Measurements from ENCODE around the gene TRIM44. TPM values are rescaled to one million over a fixed set of nuclear protein-coding genes. Genes with fewer than 3 reads are reported as not detected.

TRIM44 gene
- total RNA-seq (2021; ENCODE audit: unreplicated experiment) = 33.4 TPM
- polyA plus RNA-seq (2012) = 27.1 and 29.4 TPM in 2 replicates
- Bru-seq, nascent RNA = percentile 79 among the genes with signal in this experiment
- percentile 80 among the genes with signal in this experiment for BruChase-seq, experiment 1, labeled RNA remaining after a 6-hour chase
- BruChase-seq, experiment 2, labeled RNA remaining after a 2-hour chase = percentile 76 among the genes with signal in this experiment
- long read RNA-seq, full-length matches to known transcripts = 57 of 69 reads
- long read RNA-seq, partial matches to known transcripts = 4 of 69 reads
- long read RNA-seq, other reads (novel, unspliced or antisense) = 8 of 69 reads

- Histone ChIP-seq H3K9me2 (ENCODE audit: insufficient read depth) (no peaks in the 10 kb centered on the region), H3K9ac (ENCODE audit: low read length) (peak within 1 kb of the TSS; percentile 66), H3K36me3 (ENCODE audit: control insufficient read depth in 1 of 2, insufficient read depth in 2 of 2, low read length in 2 of 2) (peaks cover 0 to 3% of the 10 kb centered on the region in 2 experiments; a peak in 1 of 4 replicates), H3K4me2 (ENCODE audit: low read length) (peak within 1 kb of the TSS; percentile 98), H3K79me2 (ENCODE audit: insufficient read depth, low read length) (peaks cover 32% of the 10 kb centered on the region), H2AFZ (ENCODE audit: low read depth, low read length, poor library complexity, severe bottlenecking) (peak within 1 kb of the TSS; percentile 87), H3K27ac (ENCODE audit: low read depth, low read length) (peak within 1 kb of the TSS; percentile 81), H3K4me3 (replicated peaks in 1 of 2; ENCODE audit: low read depth in 1 of 2, low read length in 2 of 2) (peak within 1 kb of the TSS; percentile 49 to 71), H3K9me3 (ENCODE audit: control insufficient read depth in 1 of 2, insufficient read depth in 1 of 2, low read depth in 1 of 2, low read length in 2 of 2) (peaks cover 0 to 8% of the 10 kb centered on the region in 2 experiments; a peak in 1 of 4 replicates), H4K20me1 (ENCODE audit: insufficient read depth) (no peaks in the 10 kb centered on the region), H3K4me1 (ENCODE audit: control insufficient read depth in 1 of 2, insufficient read depth in 2 of 2, low read length in 2 of 2) (peaks cover 6 to 24% of the 10 kb centered on the region in 2 experiments; a peak in 3 of 4 replicates), H3K27me3 (ENCODE audit: insufficient read depth, low read length) (no peaks in the 10 kb centered on the region)
- ChIA-PET CTCF (interaction anchor here (1.0 kb wide), 1 partner anchor 159 kb away, joined by 7 read pairs; no protein-coding TSS in a partner anchor), POLR2A (no interaction called here), RAD21 (ENCODE audit: low non-redundant PET in 1 of 2, low total read pairs in 2 of 2, uncharacterized antibody in 2 of 2, unreplicated experiment in 2 of 2) (no interaction called here)
- peak; percentile 85 for ATAC-seq
- BruUV-seq (replicated peaks) = no TSS peak
- intact Hi-C loops (cut with micrococcal nuclease) = loop anchor here (2.0 kb wide), 1 partner anchor 44 kb away; the partner anchor contains the start of gene FJX1
- DNase-seq (ENCODE audit: low read depth, low spot score) = peak; percentile 37
- TF ChIP-seq ZFX (IDR thresholded peaks at IDR 0.05) = peak; percentile 98
- TF ChIP-seq CBX3 (IDR thresholded peaks at IDR 0.05; ENCODE audit: low read depth) = peak; percentile 89
- TF ChIP-seq FOSL1 (IDR thresholded peaks at IDR 0.05; ENCODE audit: low read depth) = no peak
- no peak for TF ChIP-seq TCF7L2 (IDR thresholded peaks at IDR 0.05; ENCODE audit: borderline replicate concordance, extremely low read depth, insufficient read depth, insufficient read length)
- TF ChIP-seq EGR1 (IDR thresholded peaks at IDR 0.05; ENCODE audit: low read depth) = no peak; the same call in 1 of the 2 replicates
- TF ChIP-seq, protein P1, sequence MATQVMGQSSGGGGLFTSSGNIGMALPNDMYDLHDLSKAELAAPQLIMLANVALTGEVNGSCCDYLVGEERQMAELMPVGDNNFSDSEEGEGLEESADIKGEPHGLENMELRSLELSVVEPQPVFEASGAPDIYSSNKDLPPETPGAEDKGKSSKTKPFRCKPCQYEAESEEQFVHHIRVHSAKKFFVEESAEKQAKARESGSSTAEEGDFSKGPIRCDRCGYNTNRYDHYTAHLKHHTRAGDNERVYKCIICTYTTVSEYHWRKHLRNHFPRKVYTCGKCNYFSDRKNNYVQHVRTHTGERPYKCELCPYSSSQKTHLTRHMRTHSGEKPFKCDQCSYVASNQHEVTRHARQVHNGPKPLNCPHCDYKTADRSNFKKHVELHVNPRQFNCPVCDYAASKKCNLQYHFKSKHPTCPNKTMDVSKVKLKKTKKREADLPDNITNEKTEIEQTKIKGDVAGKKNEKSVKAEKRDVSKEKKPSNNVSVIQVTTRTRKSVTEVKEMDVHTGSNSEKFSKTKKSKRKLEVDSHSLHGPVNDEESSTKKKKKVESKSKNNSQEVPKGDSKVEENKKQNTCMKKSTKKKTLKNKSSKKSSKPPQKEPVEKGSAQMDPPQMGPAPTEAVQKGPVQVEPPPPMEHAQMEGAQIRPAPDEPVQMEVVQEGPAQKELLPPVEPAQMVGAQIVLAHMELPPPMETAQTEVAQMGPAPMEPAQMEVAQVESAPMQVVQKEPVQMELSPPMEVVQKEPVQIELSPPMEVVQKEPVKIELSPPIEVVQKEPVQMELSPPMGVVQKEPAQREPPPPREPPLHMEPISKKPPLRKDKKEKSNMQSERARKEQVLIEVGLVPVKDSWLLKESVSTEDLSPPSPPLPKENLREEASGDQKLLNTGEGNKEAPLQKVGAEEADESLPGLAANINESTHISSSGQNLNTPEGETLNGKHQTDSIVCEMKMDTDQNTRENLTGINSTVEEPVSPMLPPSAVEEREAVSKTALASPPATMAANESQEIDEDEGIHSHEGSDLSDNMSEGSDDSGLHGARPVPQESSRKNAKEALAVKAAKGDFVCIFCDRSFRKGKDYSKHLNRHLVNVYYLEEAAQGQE (IDR thresholded peaks at IDR 0.05; ENCODE audit: low read depth) = no peak
- no peak for TF ChIP-seq CEBPB (IDR thresholded peaks at IDR 0.05; ENCODE audit: low read depth)
- no peak for TF ChIP-seq EZH2phosphoT487 (IDR thresholded peaks at IDR 0.05; ENCODE audit: borderline replicate concordance)
- no peak for TF ChIP-seq ELF1 (IDR thresholded peaks at IDR 0.05; ENCODE audit: borderline replicate concordance, low read depth)
- TF ChIP-seq ZBTB33 (IDR thresholded peaks at IDR 0.05; ENCODE audit: extremely low read depth, insufficient replicate concordance, low read length) = no peak
- peak; percentile 68 for TF ChIP-seq POLR2AphosphoS5 (IDR thresholded peaks at IDR 0.05; ENCODE audit: low read depth, low read length)
- TF ChIP-seq YY1 (IDR thresholded peaks at IDR 0.05; ENCODE audit: extremely low read depth, insufficient replicate concordance, low read depth, low read length) = no peak
- no peak for TF ChIP-seq SIN3A (IDR thresholded peaks at IDR 0.05; ENCODE audit: low read depth)
- TF ChIP-seq ZNF274 (IDR thresholded peaks at IDR 0.05; ENCODE audit: low read depth, low read length) = no peak
- peak; percentile 58 for TF ChIP-seq POLR2A (IDR thresholded peaks at IDR 0.05; ENCODE audit: borderline replicate concordance, extremely low read depth, insufficient read depth, insufficient read length)
- peak; percentile 99 for TF ChIP-seq MAX (IDR thresholded peaks at IDR 0.05)
- no peak for TF ChIP-seq SP1 (IDR thresholded peaks at IDR 0.05; ENCODE audit: low read depth)
- TF ChIP-seq RAD21 (IDR thresholded peaks at IDR 0.05; ENCODE audit: low read depth) = no peak
- TF ChIP-seq SRF (IDR thresholded peaks at IDR 0.05; ENCODE audit: low read depth) = no peak
- TF ChIP-seq JUND (IDR thresholded peaks at IDR 0.05) = no peak
- TF ChIP-seq, protein P2, sequence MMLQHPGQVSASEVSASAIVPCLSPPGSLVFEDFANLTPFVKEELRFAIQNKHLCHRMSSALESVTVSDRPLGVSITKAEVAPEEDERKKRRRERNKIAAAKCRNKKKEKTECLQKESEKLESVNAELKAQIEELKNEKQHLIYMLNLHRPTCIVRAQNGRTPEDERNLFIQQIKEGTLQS (IDR thresholded peaks at IDR 0.05) = no peak
Observed at GRCh38 chr11:35662649-35663407, at the start of gene TRIM44. Gene TRIM44 (plus strand): TSS chr11:35662775. CDS start chr11:35663112, 337 bp downstream.

All from HCT116 (cell line).